Ovary (tissue), 3 donors: Measurements from ENCODE around the gene MIEN1.

Experiments
- EP300 ChIP-seq: sonication (generic); formaldehyde crosslinking; IDR thresholded peaks from one replicate; pipeline ENCODE4 v1.6.1; 2017; ENCODE audit warnings: antibody characterized with exemption
- TF ChIP-seq, protein P1 (sequence below), 3 donors: fragments of 450-650 bp in 2 of 3; fragments of 200-600 bp in 1 of 3; IDR thresholded peaks; one replicate each; pipeline versions ENCODE4 v1.5.1 to v1.8.0; 2016 to 2022; ENCODE audit warnings: antibody characterized with exemption in 3 of 3, mild to moderate bottlenecking in 1 of 3
- donor health status: DM: no; HTN: no; CAD: no.

DNA sequence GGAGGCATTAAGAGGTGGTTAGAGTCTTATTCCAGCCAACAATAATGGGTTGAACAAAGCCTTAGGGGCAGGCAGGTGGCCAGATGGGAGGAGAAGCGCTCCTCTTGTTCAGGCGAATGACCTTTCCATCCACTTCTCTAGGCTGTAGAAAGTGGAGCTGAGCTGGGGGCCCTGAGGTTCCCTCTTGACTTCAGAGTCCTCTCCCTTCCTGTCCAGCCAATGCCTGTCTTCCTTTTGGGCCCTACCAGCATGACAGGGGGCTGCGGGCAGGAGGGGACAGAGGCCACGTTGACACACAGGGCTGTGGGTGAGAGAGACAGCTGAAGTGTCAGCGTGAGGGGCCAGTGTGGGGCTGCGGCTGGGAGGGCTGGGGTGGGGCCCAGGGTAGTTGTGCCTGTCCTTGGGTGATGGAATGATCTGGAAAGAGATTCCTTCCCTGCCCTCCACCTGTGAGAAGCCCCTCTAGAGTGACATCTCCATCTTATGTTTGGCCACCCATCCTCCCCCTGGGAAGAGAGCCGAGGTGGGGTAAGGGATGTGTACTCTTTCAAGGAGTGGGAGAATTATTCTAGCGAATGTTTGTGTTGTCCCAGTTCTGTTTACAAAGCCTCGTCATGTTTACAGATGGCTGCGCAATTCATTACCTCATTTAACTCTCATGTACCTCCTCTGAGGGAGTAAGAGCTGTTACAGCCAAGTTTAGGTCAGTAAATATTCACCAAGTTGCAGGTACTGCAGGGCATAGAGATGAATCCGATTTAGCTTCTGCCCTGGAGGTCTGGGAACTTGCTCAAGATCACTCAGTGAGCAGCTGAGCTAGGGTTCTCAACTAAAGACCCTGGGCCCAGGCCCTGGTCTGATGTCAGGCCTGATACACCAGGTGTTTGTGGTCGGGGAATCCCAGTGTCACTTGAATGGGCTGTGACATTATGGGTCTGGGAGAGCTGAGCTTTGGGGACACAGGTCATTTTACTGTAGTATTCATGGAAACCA is 27.1 kb downstream of the MIEN1 start:
- TF ChIP-seq, protein P1, sequence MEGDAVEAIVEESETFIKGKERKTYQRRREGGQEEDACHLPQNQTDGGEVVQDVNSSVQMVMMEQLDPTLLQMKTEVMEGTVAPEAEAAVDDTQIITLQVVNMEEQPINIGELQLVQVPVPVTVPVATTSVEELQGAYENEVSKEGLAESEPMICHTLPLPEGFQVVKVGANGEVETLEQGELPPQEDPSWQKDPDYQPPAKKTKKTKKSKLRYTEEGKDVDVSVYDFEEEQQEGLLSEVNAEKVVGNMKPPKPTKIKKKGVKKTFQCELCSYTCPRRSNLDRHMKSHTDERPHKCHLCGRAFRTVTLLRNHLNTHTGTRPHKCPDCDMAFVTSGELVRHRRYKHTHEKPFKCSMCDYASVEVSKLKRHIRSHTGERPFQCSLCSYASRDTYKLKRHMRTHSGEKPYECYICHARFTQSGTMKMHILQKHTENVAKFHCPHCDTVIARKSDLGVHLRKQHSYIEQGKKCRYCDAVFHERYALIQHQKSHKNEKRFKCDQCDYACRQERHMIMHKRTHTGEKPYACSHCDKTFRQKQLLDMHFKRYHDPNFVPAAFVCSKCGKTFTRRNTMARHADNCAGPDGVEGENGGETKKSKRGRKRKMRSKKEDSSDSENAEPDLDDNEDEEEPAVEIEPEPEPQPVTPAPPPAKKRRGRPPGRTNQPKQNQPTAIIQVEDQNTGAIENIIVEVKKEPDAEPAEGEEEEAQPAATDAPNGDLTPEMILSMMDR (IDR thresholded peaks at IDR 0.05) = no peak
- TF ChIP-seq EP300 = no peak
